GM19452 (cell line): ENCODE data around the gene RPS16.
"Not testable (repeated sequence)": the region's sequence is repeated elsewhere in the genome, so short reads cannot be mapped to it uniquely, and the experiment has no call there.

Experiments used
- ATAC-seq: cut with Tn5 transposase; IDR thresholded peaks from one replicate; pipeline ENCODE4 v1.9.1; 2021; ENCODE audit not compliant: unreplicated experiment

The RPS16 gene

DNA sequence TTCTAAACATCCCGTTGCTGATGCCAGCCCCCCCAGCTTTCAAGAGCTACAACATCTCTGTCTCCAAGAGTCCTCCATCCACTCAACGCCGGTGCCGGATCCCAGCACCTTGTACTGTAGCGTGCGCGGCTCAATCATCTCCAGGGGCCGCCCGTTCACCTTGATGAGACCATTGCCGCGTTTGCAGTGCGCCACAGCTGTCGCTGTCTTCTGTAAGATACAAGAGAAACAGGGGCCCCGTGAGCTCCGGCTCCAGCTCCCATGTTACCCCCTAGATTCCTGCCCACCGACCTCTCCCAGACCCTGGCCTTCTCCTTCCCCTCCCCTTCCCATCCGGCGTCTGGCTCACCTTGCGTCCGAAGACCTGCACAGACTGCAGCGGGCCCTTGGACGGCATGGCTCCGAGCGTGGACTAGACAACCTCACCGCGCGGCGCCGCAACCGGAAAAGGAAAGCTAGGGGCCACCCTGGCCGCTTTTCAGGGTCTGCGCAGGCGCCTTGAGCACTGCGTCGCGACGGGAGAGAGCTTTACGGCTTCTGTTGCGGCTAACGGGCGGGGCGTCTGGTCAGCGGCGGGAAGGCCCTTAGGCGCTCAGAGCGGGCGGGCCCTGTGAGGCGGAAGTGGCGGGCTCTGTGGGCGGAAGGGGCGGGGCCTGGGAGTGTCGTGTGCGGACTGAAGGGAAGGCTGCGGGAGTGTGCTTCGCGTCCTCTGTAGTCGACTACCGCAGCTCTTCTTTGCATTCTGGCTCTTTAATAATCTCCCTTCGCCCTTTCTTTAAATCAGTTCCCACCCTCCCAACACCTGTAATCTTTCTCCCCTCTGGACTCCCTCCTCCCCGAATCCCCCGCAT is at the start of gene RPS16:
TSS of gene RPS16 (minus strand) at position 451 of the 851 bp plus-strand sequence. CDS start at position 397, 54 bp downstream.
- peak; percentile 63 for ATAC-seq

DNA sequence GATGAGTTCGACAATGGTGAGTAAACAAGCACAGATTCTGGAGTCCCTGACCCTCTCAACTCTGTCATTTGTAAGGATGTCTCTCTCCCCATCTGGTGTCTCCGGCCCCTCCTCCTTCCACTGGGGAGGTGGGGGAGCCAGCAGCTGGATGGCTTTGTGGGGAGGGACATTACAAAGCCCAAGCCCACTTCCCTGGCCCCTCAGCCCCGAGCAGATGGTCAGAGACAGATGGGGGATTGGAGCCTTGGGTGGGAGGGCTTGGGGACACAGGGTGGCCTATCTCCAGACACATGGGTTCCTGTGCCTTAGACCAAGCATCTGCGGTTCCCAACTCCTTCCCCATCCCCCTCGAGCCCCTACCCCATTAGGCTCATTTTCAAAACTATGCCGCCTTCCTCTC is 47.4 kb upstream of the RPS16 start:
- no peak for ATAC-seq

DNA sequence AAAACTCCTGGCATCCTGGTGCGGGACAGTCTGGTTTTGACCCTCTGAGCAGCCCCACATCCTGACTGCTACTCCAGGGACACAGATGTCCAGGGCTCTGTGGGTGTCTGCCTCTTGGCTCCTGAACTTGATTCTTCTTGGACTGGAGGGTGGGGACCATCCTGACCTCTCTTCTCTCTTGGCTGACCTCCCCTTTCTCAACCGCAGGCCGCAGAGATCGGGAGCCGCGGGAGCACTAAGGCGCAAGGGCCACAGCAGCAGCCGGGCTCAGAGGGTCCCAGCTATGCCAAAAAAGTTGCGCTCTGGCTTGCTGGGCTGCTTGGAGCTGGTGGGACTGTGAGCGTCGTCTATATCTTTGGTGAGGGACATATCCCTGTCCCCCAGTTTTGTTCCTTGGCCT is 45.9 kb upstream of the RPS16 start:
- ATAC-seq = no peak

DNA sequence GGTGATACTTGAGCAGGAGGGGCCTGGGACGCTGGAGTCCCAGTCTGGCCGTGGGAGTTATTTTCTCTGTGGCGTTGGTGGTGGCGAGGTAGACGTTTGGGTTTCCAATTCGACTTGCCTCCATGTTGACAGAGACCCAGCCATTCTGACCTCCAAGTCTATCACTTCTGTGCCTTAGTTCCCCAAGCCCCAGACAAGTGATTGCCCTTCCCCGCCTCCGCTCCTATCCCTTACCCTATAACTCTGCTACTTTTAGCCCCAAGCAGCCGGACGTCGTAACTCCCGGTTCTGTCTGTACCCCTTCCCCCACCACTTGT is 45.4 kb upstream of the RPS16 start:
- no peak for ATAC-seq

DNA sequence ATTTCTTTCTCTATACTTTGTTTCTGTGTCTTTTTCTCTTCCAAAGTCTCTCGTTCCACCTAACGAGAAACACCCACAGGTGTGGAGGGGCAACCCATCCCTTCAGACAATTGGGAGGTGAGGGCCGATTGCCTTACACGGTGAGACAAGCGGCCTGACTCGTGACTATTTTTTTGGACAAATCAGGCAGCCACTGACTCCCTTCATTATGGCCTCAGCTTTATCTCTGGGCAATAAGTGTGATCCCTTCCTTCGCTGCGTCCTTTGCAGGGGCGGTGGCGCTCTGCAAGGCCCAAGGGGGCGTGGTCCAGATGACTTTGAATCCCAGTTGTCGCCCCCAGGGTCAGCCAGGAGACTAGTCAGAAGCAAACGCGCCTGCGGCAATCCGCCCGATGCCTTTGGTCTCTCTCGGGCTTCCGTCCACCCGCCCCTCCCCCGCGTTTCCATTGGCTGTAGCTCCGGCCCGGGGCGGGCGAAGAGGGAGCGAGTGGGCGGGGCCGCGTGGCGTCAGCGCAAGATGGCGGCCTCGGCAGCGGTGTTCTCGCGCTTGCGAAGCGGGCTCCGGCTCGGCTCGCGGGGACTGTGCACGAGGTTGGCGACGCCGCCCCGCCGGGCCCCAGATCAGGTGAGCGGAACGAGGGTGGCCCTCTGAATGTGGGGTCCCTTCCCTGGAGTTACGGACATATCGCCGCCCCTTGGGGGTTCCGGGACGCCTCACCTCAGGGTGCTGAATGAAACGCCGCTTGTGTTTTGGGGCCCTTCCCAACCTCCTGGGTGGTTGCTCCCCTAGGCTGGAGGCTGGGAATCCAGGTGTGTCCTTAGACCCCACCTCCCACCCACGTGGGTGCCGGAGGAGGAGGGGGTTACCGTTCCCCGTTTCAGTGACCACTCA is 44.8 kb upstream of the RPS16 start, which contains the start of gene TIMM50:
TSS of gene TIMM50 (plus strand) at position 502 of the 892 bp plus-strand sequence. CDS start at position 518, 16 bp downstream.
- ATAC-seq = peak; percentile 87

DNA sequence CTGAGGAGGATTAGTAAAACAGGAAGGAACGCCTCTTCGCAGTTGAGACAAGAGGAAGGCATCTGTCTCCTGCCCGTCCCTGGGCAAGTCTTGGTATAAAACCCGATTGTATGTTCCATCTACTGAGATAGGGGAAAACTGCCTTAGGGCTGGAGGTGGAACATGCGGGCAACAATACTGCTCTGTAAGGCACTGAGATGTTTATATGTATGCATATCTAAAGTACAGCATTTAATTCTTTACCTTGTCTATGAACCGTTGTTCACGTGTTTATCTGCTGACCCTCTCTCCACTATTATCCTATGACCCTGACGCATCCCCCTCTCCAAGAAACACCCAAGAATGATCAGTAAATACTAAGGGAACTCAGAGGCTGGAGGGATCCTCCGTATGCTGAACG is 44.2 kb upstream of the RPS16 start:
- ATAC-seq = no peak

DNA sequence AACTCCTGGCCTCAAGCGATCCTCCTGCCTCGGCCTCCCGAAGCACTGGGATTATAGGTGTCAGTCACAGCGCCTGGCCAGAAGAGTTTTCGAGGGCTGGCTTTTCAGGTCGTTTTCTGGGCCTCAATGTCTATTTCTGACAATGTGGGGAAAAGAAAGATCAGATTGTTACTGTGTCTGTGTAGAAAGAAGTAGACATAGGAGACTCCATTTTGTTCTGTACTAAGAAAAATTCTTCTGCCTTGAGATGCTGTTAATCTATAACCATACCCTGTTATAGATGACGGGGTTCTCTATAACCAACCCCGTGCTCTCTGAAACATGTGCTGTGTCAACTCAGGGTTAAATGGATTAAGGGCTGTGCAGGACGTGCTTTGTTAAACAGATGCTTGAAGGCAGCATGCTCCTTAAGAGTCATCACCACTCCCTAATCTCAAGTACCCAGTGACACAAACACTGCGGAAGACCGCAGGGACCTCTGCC is 43.6 kb upstream of the RPS16 start:
- ATAC-seq = not testable (repeated sequence)

DNA sequence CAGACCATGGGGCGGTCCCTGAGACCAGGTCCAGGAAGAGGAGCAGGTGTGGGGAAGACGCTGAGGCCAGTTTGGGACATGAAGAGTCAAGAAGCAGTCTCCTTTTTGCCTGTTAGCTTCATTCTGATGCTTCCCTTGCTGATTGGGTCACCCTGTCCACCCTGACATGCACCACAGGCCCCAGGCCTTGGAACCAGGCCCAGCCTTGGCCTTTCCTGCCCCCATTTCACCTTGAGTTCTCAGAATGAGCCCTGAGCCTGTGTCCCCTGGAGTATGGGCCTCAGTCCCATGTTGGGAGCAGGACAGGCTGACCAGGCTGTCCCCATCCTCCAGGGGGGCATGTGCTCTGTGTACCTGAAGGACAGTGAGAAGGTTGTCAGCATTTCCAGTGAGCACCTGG is 40.0 kb upstream of the RPS16 start:
- ATAC-seq = no peak

DNA sequence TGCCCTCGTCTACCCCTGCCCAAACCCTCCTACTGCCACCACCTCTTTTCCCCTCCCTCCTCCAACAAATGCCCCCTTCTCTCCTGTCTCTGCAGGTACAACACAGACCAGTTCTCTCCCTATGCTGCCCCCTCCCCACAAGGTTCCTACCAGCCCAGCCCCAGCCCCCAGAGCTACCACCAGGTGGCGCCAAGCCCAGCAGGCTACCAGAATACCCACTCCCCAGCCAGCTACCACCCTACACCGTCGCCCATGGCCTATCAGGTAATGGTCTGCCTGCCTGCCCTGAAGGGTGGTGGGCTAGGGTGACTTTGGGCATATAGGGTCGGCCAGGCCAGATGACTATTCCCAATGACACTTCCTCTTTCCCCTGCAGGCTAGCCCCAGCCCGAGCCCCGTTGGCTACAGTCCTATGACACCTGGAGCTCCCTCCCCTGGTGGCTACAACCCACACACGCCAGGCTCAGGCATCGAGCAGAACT is 38.4 kb upstream of the RPS16 start:
- no peak for ATAC-seq

DNA sequence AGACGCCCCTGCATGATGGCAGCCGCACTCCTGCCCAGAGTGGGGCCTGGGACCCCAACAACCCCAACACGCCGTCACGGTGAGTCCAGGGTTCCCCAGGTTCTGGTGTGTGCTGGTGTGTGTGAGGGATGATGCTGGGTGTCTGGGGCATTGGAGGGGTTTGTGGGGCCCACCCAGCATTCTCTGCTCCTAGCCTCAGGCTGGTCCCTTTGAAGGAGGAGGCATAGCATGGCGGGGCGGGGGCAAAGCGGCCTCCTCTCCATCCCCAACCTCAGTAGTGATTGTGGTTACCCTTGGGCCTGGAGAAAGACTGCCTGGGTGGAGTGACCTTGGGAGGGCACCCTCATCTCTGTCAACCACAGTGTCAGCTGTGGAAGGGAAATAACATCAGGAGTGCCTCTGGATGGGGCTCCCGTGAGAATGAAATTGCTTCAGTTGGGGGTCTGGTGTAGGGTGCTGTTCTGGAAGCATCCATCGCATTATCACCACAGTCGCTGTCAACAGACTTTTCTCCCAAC is 37.8 kb upstream of the RPS16 start:
- ATAC-seq = no peak

DNA sequence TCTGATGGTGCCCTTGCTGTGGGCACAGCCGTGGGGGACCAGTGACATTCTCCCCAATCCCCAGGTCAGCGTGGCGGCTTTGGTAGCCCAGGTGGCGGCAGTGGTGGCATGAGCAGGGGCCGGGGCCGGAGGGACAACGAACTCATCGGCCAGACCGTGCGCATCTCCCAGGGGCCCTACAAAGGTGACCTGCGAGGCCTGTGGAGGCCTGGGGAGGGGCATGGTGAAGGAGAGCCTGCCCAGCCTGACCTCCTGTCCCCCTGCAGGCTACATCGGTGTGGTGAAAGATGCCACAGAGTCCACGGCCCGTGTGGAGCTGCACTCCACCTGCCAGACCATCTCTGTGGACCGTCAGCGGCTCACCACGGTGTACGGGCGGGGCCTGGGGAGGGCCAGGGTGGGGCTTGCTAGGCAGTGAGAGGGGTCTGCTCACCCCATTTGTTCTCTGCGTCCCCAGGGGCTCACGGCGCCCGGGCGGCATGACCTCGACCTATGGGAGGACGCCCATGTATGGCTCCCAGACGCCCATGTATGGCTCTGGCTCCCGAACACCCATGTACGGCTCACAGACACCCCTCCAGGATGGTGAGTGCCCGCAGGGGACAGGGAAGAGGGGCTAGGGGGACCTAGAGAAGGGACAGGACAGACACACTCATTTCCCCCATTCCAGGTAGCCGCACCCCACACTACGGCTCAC is 37.1 kb upstream of the RPS16 start:
- ATAC-seq = no peak

DNA sequence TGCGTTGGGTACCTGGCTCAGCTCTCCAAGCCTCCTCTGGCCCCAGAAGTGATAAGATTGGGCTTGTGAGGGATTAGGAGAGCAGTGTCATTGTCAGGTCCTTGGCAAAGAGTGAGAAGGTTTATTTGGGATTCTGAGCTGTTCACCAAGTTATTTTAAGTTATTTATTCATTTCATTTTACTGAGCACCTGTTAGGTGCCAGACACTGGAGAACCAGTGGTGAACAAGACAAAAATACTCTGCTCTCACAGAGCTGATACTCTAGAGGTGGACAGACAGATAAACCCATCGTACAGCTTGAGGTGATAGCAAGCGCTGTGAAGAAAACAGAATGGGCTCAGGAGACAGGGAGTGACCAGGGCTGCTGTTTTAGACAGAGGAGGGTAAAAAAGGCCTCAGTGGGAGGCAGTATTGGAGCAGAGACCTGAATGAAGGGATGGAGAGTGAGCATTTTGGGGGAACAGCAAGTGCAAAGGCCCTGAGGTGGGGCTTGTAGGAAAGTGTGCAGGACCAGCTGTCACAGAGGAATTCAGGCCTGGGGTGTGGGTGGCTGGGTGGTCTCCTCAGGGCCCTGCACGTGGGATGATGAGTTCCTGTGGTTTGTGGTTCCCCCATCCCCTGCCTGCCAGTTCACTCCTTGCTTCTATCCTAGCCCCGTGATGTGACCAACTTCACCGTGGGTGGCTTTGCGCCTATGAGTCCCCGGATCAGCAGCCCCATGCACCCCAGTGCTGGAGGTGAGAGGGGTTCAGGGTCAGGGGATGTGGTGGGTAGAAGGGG is 36.2 kb upstream of the RPS16 start:
- ATAC-seq = no peak

DNA sequence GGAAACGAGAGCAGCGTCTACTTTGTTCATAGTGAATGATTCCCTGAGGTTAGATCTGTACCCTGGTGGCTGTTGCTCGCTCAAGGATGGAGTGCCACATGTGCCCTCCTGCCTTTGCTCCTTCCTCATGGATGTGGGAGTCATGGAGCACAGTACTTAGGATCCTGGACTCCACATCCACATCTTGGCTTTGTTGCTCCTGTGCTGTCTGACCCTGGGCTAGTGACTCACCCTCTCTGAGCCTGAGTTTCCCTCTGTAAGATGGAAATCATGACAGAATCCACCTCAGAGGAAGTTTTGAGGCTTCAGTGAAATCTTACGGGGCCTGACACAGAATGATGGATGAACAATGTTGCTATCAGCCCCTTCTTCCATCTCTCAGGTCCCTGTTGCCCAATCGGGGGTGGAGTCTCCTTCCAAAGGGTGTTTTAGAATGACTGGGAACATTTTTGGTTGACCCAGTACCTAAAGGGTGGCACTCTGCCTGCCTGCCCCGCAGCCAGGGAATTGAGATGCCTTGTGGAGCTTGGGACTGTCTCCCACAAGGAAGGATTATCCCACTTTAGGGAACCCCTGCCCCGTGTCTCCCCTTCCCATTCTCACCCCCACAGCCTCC is 35.1 kb upstream of the RPS16 start:
- ATAC-seq = no peak

DNA sequence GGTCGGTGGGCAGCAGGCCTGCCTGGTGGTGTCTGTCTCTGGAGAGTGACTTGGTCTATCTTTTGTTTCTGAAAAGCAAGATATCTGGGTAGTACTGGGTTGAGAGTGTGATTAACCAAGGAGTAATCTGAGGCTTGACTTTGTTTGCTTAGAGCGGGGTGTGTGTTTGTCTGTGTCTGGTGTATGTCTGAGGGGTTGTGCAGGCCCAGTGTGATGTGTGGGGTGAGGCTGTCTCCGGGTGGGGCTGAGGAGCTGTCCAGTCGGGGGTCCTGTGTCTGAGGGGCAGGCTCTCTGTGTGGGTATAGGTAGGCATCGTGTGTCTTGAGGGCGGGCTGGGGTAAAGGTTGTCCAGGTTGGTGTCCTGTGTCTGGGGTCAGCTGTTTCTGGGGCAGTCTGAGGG is 33.8 kb upstream of the RPS16 start:
- ATAC-seq = no peak

DNA sequence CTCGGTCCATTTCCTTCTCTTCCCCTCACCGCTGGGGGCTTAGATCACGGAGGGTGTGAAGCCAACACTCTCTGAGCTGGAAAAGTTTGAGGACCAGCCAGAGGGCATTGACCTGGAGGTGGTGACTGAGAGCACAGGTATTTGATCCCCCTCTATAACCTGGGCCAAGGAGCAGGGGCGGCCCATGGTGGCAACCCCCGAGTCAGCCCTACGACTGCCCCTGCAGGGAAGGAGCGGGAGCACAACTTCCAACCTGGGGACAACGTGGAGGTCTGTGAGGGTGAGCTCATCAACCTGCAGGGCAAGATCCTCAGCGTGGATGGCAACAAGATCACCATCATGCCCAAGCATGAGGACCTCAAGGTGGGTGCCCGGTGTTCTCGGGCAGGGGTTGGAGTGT is 33.3 kb upstream of the RPS16 start:
- ATAC-seq = no peak

DNA sequence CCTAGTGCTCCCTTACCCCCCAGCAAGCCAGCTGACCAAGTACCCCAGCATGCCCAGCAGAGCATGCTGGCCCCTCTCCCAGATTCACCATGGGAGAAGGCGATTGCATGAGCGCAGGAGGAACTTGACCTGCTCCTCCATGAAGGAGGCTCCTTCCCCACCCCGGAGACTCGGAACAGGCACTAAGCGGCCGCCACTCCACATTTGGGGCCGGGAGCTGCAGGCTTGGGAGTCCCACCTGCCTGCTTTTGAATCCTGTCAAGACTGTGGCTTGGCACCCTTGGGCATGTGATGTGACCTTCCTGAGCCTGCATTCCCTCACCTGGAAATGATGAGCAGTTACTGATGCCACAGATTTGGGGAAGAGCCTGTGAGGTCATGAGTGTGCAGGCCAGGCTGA is 32.2 kb upstream of the RPS16 start:
- ATAC-seq = no peak

DNA sequence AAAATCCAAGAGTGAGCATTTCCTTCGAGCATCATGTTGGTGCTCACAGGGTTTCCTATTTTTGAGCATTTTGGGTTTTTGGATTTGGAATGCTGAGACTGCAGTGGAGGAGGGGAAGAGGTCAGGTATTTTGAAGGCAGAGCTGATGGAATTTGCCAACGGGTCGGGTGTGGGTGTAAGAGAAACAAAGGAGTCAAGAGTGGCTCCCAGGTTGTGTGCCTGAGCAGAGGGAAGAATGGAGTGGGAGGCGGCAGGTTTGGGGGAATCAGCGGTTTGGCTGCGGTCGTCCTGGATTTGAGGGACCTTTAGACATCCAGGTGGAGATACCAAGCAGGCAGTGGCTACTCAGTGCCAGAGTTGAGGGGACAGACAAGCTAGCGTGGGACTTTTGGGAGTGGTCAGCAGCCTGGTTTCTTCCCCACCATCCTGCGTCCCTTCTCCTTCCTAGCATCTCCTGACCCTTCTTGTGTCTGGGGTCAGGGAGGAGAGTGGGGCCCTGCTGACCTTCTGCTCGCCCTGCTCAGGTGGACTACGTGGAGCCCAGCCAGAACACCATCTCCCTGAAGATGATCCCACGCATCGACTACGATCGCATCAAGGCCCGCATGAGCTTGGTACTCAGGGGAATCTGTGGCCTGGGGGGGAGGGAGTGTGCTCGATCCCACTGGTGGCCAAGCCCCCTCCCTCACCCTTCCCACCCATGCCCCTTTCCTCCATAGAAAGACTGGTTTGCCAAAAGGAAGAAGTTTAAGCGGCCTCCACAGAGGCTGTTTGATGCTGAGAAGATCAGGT is 30.4 kb upstream of the RPS16 start:
- ATAC-seq = no peak

DNA sequence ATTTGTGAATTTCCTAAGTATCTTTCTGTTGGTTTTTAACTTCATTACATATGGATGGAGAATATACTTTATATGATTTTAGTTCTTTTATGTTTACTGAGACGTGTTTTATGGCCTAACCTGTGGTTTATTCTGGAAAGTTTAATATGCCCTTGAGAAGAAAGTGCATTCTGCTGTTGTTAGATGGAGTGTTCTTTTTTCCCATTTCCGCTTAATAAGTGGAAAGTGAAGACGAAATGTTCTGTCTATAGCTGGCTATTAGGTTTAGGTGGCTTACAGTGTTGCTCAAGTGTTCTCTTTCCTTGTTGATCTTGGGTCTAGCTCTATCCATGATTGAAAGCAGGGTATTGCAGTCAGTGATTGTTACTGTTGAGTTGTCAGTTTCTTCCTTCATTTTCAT is 27.7 kb upstream of the RPS16 start:
- no peak for ATAC-seq

DNA sequence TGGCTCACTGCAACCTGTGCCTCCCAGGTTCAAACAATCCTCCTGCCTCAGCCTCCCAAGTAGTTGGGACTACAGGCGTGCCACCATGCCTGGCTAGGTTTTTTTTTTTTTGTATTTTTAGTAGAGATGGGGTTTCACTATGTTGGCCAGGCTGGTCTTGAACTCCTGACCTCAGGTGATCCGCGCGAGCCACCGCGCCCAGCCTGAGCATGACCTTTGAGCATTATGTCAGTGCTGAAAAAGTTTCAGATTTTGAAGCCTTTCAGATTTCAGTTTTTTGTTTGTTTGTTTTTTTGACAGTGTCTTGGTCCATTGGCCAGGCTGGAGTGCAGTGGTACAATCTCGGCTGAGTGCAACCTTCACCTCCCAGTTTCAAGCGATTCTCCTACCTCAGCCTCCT is 15.5 kb upstream of the RPS16 start:
- not testable (repeated sequence) for ATAC-seq
